NCI-H748 treated with DMSO at 0.1 percent for 48 hours (cell line): Measurements from ENCODE around the gene DCST2.

Experiments
- DNase-seq: peaks from one replicate; lab custom pipeline; 2025; lab: John Stamatoyannopoulos, UW

Gene DCST2

GRCh38 chr1:154975409-154976059, 58.0 kb downstream of the DCST2 start:
- DNase-seq = no peak

- DNase-seq = peak; percentile 97
Measured at GRCh38 chr1:154974808-154975408, 58.7 kb downstream of the DCST2 start.

- peak; percentile 99 for DNase-seq
Measured at GRCh38 chr1:154974102-154974807, 59.3 kb downstream of the DCST2 start, which contains the start of gene CKS1B. CKS1B (plus strand) TSS chr1:154974681; CDS start chr1:154974746, 65 bp downstream.

GRCh38 chr1:154973344-154974101, 60.1 kb downstream of the DCST2 start:
- peak; percentile 90 for DNase-seq

- DNase-seq = no peak
Measured at GRCh38 chr1:154972517-154973343, 60.9 kb downstream of the DCST2 start.

GRCh38 chr1:154972213-154972516, 61.4 kb downstream of the DCST2 start:
- no peak for DNase-seq

GRCh38 chr1:154971341-154971998, 62.1 kb downstream of the DCST2 start:
- DNase-seq = no peak

GRCh38 chr1:154970631-154971340, 62.8 kb downstream of the DCST2 start, which contains the start of gene SHC1:
SHC1 (minus strand) TSS chr1:154970747; CDS start chr1:154970526, 221 bp downstream.
- DNase-seq = no peak

GRCh38 chr1:154969860-154970452, 63.6 kb downstream of the DCST2 start:
- DNase-seq = no peak

- no peak for DNase-seq
Measured at GRCh38 chr1:154969246-154969645, 64.3 kb downstream of the DCST2 start.

GRCh38 chr1:154968731-154969130, 64.8 kb downstream of the DCST2 start:
- no peak for DNase-seq
